Measurements from ENCODE around the gene DNAL1. TPM values are rescaled to one million over a fixed set of nuclear protein-coding genes. Genes with fewer than 3 reads are reported as not detected.

DNAL1 gene
- total RNA-seq, 1 experiment from 2014 or later = 14.6 TPM

GRCh38 chr14:73729556-73730265, 84.9 kb downstream of the DNAL1 start:
- Histone ChIP-seq H3K4me1 (ENCODE audit: control insufficient read depth in 1 of 2, insufficient read depth in 2 of 2, low read length in 2 of 2) (peaks cover 3 to 21% of the 10 kb centered on the region in 2 experiments; a peak in 3 of 4 replicates), H2AFZ (ENCODE audit: low read depth, low read length, poor library complexity, severe bottlenecking) (no peak overlapping the region), H3K4me2 (ENCODE audit: low read length) (no peak overlapping the region), H3K9me3 (ENCODE audit: control insufficient read depth in 1 of 2, insufficient read depth in 1 of 2, low read depth in 1 of 2, low read length in 2 of 2) (no peaks in the 10 kb centered on the region), H3K4me3 (replicated peaks in 1 of 2; ENCODE audit: low read depth in 1 of 2, low read length in 2 of 2) (no peak overlapping the region), H3K9ac (ENCODE audit: low read length) (no peak overlapping the region), H3K36me3 (ENCODE audit: control insufficient read depth in 1 of 2, insufficient read depth in 2 of 2, low read length in 2 of 2) (peaks cover 12 to 38% of the 10 kb centered on the region in 2 experiments; a peak in 2 of 4 replicates), H3K9me2 (ENCODE audit: insufficient read depth) (no peaks in the 10 kb centered on the region), H4K20me1 (ENCODE audit: insufficient read depth) (no peaks in the 10 kb centered on the region; the same call in 1 of the 2 replicates), H3K79me2 (ENCODE audit: insufficient read depth, low read length) (peaks cover 3% of the 10 kb centered on the region; the same call in 1 of the 2 replicates), H3K27me3 (ENCODE audit: insufficient read depth, low read length) (no peaks in the 10 kb centered on the region), H3K27ac (ENCODE audit: low read depth, low read length) (no peak overlapping the region)
- ATAC-seq (no peak), DNase-seq (ENCODE audit: low read depth, low spot score) (no peak)
- no peak for TF ChIP-seq MAX (IDR thresholded peaks at IDR 0.05)
- TF ChIP-seq POLR2A (IDR thresholded peaks at IDR 0.05; ENCODE audit: borderline replicate concordance, extremely low read depth, insufficient read depth, insufficient read length) = no peak
- TF ChIP-seq EZH2phosphoT487 (IDR thresholded peaks at IDR 0.05; ENCODE audit: borderline replicate concordance) = no peak
- no peak for TF ChIP-seq YY1 (IDR thresholded peaks at IDR 0.05; ENCODE audit: extremely low read depth, insufficient replicate concordance, low read depth, low read length)
- no peak for TF ChIP-seq SIN3A (IDR thresholded peaks at IDR 0.05; ENCODE audit: low read depth)
- no peak for TF ChIP-seq ZNF274 (IDR thresholded peaks at IDR 0.05; ENCODE audit: low read depth, low read length)
- no peak for TF ChIP-seq EZH2 (IDR thresholded peaks at IDR 0.05)
- TF ChIP-seq CBX3 (IDR thresholded peaks at IDR 0.05; ENCODE audit: low read depth) = no peak
- no peak for TF ChIP-seq ELF1 (IDR thresholded peaks at IDR 0.05; ENCODE audit: borderline replicate concordance, low read depth)
- TF ChIP-seq POLR2AphosphoS5 (IDR thresholded peaks at IDR 0.05; ENCODE audit: low read depth, low read length) = no peak
- no peak for TF ChIP-seq ZBTB33 (IDR thresholded peaks at IDR 0.05; ENCODE audit: extremely low read depth, insufficient replicate concordance, low read length)
- TF ChIP-seq SP1 (IDR thresholded peaks at IDR 0.05; ENCODE audit: low read depth) = no peak
- no peak for TF ChIP-seq ZFX (IDR thresholded peaks at IDR 0.05)
- TF ChIP-seq TCF7L2 (IDR thresholded peaks at IDR 0.05; ENCODE audit: borderline replicate concordance, extremely low read depth, insufficient read depth, insufficient read length) = no peak
- TF ChIP-seq REST (IDR thresholded peaks at IDR 0.05; ENCODE audit: low read depth) = no peak
- TF ChIP-seq JUND (IDR thresholded peaks at IDR 0.05) = no peak
- no peak for TF ChIP-seq EGR1 (IDR thresholded peaks at IDR 0.05; ENCODE audit: low read depth)
- TF ChIP-seq CEBPB (IDR thresholded peaks at IDR 0.05; ENCODE audit: low read depth) = no peak
- no TSS peak for BruUV-seq (replicated peaks)
- ChIA-PET RAD21 (ENCODE audit: low non-redundant PET in 1 of 2, low total read pairs in 2 of 2, uncharacterized antibody in 2 of 2, unreplicated experiment in 2 of 2) (interaction anchor here (0.6 to 2.1 kb wide), 8 partner anchors 12 to 221 kb away, joined by 3 to 10 read pairs (median 3); no protein-coding TSS in a partner anchor), POLR2A (no interaction called here), CTCF (interaction anchor here (1.0 to 6.2 kb wide), 11 partner anchors 8 to 220 kb away, joined by 3 to 59 read pairs (median 10); partner anchors contain the start of genes COQ6, FAM161B, PTGR2 and ZNF410)
- intact Hi-C loops (cut with micrococcal nuclease) = loop anchor here (5.0 kb wide), 3 partner anchors 138 to 223 kb away; partner anchors contain the start of genes COQ6 and FAM161B
